ENCODE measurements around the gene WNT10A.
"Not testable (repeated sequence)": the region's sequence is repeated elsewhere in the genome, so short reads cannot be mapped to it uniquely, and the experiment has no call there.

Gene WNT10A

GRCh38 chr2:218880102-218880858, at the start of gene WNT10A:
Gene WNT10A (plus strand): TSS chr2:218880852. CDS start chr2:218880996, 144 bp downstream.
- DNase-seq (ENCODE audit: low spot score), result no peak

DNA sequence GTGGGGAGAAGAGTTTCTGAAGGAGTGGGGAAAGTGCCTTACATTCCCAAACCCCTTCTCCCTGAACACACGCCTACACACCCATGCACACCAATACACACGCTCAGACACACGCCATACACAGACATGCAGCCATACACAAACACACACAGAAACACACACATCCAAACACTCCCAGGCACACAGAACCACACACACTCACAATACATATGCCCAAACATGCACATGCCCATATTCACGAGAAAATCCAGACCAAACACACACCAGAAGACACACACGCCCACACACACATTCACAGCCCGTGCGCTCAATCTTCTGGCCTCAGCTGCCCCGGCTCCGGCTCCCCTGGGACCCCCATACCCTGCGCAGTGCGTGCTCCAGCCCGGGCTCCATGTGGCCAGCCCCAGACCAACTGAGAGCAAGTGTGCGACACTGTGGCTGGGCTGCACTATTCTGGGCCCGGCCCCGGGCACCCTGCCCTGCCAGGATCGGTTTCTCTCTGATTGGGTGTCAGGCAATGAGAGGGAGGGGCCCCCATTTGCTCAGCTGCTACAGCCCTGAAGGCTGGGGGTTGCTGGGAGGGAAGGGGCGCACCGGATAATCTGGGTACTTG, 49.2 kb upstream of the WNT10A start, which contains the start of gene PRKAG3:
Gene PRKAG3, minus strand, starts transcription at position 426 of the 613 bp plus-strand sequence.
- DNase-seq (ENCODE audit: low spot score), result no peak

DNA sequence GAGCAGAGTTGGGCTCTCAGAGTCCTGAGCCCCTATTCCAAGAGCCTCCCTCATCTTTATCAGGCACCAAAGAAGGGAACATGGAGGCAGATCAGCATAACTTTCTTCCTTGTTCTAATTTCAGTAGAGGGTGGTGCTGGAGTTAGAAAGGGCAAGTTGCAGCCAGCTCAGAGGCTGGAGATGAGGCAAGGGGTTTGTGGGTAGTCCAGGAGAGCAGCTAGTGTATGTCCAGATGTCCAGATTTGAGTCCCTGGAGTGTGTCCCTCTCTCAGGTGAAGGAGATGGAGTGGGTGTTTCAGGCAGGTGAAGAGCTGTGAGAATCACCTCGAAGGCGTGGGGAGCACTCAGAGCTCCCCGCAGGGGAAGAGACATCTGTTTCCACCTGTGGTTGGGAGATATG, 48.6 kb upstream of the WNT10A start:
- DNase-seq (ENCODE audit: low spot score), result no peak

- no peak for DNase-seq (ENCODE audit: low spot score)
These were observed 48.1 kb upstream of the WNT10A start for GRCh38 chr2:218832520-218832919.

GRCh38 chr2:218833023-218833609, 47.5 kb upstream of the WNT10A start:
- no peak for DNase-seq (ENCODE audit: low spot score)

DNA sequence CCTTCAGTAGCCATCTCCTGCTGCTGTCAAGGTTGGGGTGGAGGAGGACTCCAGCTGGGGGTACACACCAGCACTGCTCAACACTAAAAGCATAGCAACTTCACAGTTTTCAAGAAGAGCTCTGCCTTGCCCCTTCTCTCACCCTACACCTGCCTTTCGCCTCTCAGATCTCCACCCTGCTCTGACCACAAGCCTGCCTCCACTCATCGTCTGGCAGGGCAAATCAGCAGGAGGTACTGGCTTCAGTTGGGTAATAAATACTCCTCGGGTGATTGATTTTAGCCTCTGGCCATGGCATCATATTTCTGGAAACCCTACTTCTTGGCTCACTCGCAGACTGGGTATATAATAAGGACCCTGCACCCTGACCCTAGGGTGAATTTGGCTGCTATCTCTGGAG, 46.0 kb upstream of the WNT10A start:
- DNase-seq (ENCODE audit: low spot score), result no peak

DNA sequence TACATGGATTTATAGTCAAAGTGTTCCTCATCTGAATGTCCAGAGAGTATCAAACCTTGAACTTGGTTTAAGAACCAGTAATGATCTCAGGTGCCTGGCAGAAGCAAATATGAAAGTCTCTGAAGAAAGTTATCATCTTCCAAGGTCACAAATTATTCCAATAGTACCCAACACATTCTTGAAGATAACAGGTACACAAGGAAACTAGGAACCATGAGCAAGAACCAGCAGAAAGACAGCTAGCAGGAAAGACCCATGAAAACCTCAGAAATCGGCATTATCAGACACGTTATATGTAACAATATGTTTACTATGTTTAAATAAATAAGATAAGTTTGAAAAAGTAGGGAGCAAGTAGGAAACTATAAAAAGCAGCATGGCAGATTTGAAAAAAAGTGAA, 43.2 kb upstream of the WNT10A start:
- no peak for DNase-seq (ENCODE audit: low spot score)

GRCh38 chr2:218839430-218839829, 41.2 kb upstream of the WNT10A start:
- DNase-seq (ENCODE audit: low spot score), result no peak

DNA sequence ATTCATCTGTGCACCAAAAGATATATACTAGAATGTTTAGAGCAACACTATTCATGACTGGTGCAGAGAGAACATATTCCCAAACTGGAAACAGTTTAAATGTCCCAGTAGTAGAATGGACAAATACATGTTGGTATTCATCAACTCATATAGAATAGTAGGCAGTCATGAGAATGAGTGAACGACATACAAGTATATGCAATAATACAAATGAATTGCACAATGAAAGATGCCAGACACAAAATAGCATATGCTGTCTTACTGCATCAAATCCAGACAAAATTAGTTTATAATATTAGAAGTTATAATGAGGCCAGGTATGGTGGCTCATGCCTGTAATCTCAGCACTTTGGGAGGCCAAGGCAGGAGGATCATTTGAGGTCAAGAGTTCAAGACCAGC, 40.8 kb upstream of the WNT10A start:
- DNase-seq (ENCODE audit: low spot score), result no peak

- not testable (repeated sequence) for DNase-seq (ENCODE audit: low spot score)
These were observed 36.3 kb upstream of the WNT10A start for GRCh38 chr2:218844334-218844733.

DNA sequence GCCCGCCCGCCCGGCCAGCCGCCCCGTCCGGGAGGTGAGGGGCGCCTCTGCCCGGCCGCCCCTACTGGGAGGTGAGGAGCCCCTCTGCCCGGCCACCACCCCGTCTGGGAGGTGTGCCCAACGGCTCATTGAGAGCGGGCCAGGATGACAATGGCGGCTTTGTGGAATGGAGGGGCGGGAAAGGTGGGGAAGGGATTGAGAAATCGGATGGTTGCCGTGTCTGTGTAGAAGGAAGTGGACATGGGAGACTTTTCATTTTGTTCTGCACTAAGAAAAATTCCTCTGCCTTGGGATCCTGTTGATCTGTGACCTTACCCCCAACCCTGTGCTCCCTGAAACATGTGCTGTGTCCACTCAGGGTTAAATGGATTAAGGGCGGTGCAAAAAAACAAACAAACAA, 33.7 kb upstream of the WNT10A start:
- DNase-seq (ENCODE audit: low spot score), result not testable (repeated sequence)

DNA sequence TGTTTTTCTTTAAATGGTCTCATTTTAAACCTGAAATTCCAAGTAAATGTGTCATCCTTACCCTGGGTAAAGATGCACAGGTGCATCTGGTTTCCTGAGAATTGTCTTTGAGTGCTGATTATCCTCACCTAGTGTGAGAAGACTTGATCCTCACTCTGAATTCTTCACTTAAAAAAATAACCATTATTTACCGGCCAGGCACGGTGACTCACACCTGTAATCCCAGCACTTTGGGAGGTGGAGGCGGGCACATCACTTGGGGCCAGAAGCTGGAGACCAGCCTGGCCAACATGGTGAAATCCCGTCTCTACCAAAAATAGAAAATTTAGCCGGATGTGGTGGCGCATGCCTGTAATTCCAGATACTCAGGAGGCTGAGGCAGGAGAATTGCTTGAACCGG, 30.9 kb upstream of the WNT10A start:
- no peak for DNase-seq (ENCODE audit: low spot score)

DNA sequence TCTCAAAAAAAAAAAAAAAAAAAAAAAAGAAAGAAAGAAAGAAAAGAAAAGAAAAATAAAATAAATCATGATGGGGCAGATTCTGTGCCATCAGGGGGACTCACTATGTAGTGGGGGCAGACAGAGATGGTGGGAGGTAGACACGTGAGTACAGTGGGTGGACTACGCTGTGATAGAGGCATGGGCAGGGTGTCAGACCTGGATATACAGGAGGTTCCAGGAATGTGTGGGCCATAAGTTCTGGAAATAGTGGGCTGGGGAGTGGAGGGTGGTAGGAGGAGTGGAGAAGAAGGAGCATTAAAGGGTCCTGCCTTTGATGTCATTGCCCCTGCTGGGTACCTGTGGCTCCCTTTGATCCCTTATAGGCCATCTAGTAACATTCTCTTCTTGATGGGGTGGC, 29.9 kb upstream of the WNT10A start:
- no peak for DNase-seq (ENCODE audit: low spot score)

- no peak for DNase-seq (ENCODE audit: low spot score)
These were observed 29.4 kb upstream of the WNT10A start for GRCh38 chr2:218851286-218851685.

DNA sequence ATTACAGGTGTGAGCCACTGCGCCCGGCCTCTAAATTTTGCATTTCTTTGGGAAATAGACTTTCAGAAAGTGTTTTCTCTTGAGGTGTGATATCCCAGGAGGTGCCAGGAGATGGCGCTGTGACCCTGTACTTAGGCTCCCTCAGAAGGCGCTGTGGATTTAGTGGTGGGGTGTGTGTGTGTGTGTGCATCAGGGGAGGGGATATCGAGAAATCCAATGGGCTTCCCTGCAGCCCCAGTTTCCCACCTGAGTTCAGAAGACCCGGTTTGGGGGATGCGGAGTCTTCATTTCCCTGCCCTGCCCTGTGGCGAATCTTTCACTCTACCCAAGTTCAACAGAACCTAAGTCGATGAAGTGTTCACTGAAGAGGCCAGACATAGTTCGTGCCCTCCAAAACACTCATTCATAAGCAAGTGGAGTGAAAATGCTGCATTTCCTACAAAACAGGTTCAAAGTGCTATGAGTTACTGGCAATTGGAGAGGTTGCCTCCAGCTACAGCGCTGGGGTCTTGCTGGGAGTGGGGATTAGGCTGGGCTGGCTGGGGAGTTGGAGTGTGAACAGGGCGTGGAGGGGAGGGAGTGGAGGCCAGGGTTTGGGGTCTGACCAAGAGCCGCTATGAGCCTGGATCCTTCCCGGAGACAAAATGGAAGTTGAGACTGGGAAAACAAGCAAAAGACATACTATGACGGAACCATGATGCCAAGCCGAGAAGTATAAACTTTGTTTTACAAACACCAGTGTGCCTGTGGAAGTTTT, 27.6 kb upstream of the WNT10A start:
- DNase-seq (ENCODE audit: low spot score), result no peak

- DNase-seq (ENCODE audit: low spot score), result no peak
These were observed 26.9 kb upstream of the WNT10A start for GRCh38 chr2:218853766-218854165.

DNA sequence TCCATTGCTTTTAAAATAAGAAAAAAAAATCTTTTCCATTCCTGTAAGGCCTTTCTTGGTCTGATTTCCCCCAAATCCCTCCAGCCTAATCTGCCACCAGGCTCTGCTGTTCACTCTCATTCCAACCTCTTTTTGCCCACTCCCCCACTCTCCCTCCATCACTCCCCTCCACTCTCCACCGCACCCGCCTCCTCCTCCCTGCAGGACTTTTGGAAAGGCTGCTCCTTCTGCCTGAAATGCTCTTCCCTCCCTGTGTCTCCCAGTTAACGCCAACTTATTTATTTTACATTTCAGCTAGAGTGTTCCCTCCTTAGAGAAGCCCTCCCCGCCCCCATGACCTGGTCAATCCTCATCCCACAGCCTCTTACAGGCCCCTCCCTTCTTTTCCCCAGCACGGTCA, 25.8 kb upstream of the WNT10A start:
- no peak for DNase-seq (ENCODE audit: low spot score)

DNA sequence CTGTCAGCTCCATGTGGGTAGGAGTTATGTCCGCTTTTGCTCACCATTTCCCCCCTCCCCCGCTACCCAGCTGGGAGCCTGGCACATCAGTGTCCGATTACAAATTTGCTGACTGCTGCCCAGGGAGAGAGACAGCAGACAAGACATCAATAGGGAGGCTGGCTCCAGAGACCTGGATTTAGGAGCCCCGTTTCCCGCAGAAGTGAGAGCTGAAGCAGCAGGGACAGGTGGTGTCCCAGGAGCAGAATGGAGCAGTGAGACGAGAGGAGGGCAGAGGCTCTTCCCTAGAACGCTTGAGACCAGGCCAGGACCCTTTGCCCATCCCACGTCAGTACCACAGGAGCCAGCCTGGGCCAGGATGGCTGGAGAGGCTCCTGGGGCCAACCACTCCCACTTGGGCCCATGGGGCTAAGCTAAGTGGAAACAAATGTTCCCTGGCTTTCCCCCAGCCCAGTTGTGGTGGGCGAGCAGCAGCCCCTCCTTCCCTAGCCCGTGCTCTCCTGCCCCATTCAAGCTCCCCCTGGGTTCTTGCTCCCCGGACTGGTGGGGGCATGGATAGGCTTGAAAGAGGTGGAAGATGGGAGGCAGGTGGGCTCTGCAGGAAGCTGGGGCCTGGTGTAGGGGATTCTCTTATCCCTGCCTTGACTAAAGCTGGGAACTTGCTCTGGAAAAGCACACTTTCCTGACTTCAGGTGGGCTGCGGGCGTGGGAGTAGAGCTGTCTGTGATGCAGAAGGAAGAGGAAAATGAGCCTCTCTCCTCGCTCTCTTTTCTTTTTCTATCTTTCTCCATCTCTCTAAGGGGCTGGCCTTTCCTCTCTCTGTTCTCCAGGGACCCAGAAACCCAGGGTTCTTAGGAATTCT, 25.1 kb upstream of the WNT10A start:
- no peak for DNase-seq (ENCODE audit: low spot score)

DNA sequence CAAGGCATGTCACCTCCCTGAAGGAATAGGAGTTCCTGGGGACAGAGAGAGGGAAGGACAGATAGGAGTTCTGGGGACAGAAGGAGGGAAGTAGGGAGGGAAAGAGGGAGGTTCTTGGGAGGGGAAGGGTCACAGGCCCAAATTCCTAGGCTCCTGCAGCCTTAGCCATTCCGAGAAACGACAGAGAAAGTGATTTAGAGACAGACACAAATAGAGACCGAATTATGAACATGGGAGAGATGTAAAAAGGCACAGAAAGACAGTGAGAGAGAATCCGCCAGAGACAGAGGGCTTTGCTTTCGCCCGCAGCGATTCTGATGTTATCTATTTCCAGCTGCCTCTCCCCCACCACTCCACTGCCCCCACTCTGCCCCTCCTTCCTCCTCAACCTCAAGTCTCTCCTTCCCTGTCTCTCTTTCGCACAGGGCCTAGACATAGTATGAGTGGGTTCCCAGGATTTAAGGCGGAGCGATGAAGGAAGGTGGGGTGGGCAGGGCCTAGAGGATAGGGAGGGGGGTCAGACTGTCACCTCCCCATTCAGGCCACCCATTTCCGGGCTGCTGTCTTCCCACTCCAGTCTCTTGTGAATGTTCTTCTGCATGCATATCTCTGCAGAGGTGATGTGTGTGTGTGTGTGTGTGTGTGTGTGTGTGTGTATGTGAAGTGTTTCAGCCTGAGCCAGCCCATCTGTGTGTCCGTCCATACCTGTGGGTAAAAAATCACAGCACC, 24.3 kb upstream of the WNT10A start:
- no peak for DNase-seq (ENCODE audit: low spot score)

DNA sequence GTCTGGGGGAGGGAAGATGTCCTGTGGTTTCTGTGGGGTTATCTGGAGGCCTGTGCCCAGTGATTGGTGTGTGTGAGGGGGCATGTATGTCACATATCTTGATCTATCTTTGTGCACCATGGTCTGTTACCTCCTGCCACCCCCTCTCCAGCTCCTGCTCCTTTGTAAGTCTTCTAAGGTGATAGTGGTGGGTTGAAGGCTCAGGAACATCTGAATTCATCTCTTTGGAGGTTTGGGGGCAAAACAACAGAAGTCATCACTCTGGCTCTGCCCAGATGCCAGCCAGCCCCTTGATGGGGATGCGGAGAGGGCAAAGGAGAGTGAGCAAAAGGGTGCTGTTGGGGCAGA, 23.8 kb upstream of the WNT10A start:
- no peak for DNase-seq (ENCODE audit: low spot score)

Measured in left forelimb (tissue), 1 donor.